GM21367 (cell line): ENCODE data around the gene PITPNM3.

Experiments used
- ATAC-seq: cut with Tn5 transposase; IDR thresholded peaks from one replicate; pipeline ENCODE4 v1.9.1; 2021; ENCODE audit not compliant: unreplicated experiment

Gene PITPNM3

GRCh38 chr17:6463616-6464445, 92.5 kb downstream of the PITPNM3 start:
- no peak for ATAC-seq

GRCh38 chr17:6462692-6463091, 93.7 kb downstream of the PITPNM3 start:
- no peak for ATAC-seq

- no peak for ATAC-seq
Observed at GRCh38 chr17:6461792-6462524, 94.4 kb downstream of the PITPNM3 start.

GRCh38 chr17:6461246-6461645, 95.1 kb downstream of the PITPNM3 start:
- ATAC-seq = no peak

- no peak for ATAC-seq
Observed at GRCh38 chr17:6460531-6461161, 95.7 kb downstream of the PITPNM3 start.

GRCh38 chr17:6458460-6458950, 97.8 kb downstream of the PITPNM3 start:
- no peak for ATAC-seq

GRCh38 chr17:6457688-6458459, 98.5 kb downstream of the PITPNM3 start:
- ATAC-seq = no peak

GRCh38 chr17:6456914-6457687, 99.3 kb downstream of the PITPNM3 start:
- no peak for ATAC-seq

GRCh38 chr17:6456321-6456720, 100.0 kb downstream of the PITPNM3 start:
- no peak for ATAC-seq

- ATAC-seq = no peak
Observed at GRCh38 chr17:6455321-6455705, 101.0 kb downstream of the PITPNM3 start.

GRCh38 chr17:6454495-6455320, 101.6 kb downstream of the PITPNM3 start:
- ATAC-seq = no peak

- no peak for ATAC-seq
Observed at GRCh38 chr17:6453279-6454024, 102.9 kb downstream of the PITPNM3 start.

- ATAC-seq = no peak
Observed at GRCh38 chr17:6452471-6453266, 103.7 kb downstream of the PITPNM3 start.

GRCh38 chr17:6450926-6451832, 105.2 kb downstream of the PITPNM3 start:
- no peak for ATAC-seq

GRCh38 chr17:6449307-6449706, 107.0 kb downstream of the PITPNM3 start:
- ATAC-seq = no peak

GRCh38 chr17:6448473-6448872, 107.9 kb downstream of the PITPNM3 start:
- ATAC-seq = no peak
